A172 (cell line): ENCODE data around the gene DCD. TPM values are rescaled to one million over a fixed set of nuclear protein-coding genes. Genes with fewer than 3 reads are reported as not detected.

Experiments
- DNase-seq: peaks from one replicate; pipeline ENCODE4 v3.0.0-alpha.2; 2015; ENCODE audit warnings: low spot score
- total RNA-seq: library from RNA; depleted of rRNA; stranded (reverse); fragments of >200 nt; shearing (Covaris generic); gene quantifications from 2 replicates; pipeline ENCODE4 v1.2.3, GENCODE V29; 2014; rRNA removed

DCD gene
- total RNA-seq, 1 experiment from 2014 or later = not detected

DNA sequence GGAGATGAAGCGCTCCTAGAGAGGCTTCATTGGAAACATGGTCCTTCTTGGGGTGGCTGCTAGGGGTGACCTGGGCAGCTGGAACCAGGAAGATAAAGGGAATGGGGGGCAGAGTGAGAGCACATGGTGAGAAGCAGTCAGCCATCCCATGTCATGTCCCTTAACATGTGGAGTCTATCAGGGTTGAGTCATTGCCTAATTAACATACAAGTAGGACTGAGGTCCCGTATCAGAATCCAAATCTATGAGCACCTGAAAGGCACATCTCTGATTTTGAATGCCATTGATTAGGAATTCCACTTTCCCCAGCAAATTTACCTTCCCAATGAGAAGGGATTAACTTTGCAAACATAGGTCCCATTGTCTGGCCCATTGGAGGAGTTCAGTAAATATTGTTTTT is 39.4 kb downstream of the DCD start:
- DNase-seq = no peak

DNA sequence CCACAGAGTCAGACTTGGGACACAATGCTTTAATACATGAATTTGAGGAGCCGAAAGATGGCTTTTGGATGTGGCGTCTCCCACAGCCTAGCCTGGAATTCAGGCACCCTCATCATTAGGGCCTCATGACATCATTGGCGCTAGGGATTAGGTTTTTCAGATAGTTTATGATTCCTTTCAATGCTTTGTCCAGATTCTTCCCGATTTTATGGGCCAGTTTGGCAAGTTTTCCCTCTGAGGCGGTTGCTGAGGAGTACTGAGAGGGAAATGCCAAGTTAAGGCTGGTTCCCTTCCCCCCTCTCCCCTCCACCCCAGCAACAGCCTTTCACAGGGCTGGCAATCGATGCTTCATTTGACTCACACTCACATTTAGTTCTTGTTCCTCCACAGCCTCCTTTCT is 40.0 kb downstream of the DCD start:
- DNase-seq = no peak

DNA sequence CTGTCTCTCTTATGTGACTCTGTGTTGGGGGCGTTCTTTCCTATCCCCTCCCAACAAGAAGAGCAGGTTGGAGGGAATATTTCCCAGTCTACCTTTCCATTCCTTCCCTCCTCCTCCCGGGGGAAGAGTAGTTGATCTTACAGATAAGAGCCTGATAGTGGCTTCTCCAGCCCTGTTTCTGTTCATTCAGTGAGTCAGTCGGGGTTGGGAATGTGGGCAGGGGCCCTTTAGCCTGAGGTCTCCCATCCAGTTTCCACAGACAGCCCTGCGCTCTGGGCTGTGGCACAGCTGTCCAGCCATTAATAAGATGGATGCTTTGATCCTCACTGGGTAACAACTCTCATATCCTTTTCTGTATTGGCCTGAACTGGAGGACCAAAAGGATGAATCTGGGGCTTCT is 41.6 kb downstream of the DCD start:
- no peak for DNase-seq

DNA sequence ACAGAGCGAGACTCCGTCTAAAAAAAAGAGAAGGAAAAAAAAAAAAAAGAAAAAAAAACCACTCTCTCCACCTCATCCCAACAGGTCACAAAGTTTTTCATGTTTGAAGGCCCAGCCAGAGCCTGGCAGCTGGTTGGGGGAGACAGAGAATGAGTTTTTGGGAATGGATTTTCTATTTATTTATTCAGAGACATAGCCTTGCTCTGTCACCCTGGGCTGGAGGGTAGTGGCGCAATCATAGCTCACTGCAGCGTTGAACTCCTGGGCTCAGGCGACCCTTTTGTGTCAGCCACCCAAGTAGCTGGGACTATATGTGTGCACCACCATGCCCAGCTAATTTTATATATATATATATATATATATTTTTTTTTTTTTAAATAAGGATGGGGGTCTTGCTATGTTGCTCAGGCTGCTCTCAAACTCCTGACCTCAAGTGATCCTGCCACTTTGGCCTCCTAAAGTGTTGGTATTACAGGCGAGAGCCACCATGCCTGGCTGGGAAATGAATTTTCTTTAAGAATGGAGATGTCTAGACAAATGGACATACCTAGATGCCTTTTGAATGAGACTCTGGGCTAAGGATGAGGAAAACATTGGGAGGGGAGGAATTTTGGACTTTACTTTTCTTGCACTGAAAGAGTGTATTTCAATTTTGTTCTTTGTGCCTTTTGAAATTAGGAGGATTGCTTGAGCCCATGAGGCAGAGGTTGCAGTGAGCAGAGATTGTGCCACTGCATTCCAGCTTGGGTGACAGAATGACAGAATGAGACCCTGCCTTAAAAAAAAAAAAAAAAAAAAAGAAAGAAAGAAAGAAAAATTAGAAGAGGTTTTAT is 42.8 kb downstream of the DCD start:
- DNase-seq = no peak

DNA sequence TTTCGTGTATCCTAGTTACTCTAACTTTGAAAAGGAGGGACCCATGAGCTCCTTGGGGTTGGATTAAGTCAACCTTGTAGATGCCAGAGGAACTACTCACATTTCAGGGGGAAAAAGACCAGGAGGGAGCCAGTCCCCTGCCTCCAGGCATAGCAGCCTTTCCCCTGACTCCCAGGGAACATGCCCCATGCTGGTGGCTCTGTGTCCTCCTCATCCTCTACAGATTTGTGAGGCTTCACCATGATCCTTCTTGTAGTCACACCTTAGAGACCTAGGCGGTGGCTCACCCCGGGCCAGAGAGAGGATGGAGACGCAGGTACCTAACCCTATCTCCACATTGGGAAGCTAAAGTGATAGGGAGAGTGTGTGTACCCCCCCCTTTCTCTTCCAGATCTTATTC is 43.7 kb downstream of the DCD start:
- no peak for DNase-seq

DNA sequence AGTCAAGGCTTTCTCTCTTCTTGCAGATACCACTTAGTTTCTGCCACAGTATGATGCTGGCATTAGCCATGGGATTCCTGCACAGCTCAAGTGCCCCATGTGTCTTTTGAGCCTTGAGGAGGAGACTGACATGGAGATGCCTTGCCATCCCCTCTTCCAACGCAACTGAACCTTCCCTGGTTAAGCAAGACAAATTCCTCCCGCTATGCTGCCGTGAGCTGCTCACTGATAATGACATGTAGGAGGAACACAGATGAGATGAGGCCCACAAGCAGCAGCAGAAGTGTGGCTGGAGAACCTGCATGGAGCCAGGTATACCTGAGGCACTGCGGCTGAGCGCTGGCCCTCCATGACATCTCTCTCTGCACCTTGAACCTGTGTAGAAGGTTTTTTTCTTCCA is 44.3 kb downstream of the DCD start:
- DNase-seq = no peak

DNA sequence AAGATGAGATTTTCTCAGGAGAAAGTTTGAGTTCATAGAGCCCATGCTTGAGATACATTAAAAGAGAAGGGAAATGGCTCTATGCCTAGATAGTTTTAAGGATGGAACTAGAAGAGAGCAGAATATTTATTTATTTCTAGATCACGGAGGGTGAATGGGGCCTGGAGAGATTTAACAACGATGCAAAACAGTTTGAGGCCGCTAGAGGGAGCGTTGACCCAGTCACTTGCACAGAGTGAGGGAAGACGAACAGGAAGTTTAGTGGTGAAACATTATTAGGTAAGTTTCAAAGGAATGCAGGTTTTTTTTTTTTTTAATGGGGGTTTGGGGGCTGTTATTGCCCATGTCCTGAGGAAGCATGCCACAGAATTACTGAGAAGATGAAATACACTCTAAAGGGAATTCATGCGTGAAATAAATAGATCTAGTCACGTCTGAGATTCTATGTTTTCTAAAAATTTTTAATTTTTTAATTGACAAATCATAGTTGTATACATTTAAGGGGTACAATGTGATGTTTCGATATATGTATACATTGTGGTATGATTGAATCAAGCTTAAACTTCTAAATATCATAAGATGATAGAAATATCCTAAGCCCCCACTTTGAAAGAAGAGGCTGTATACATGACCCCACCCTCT is 44.9 kb downstream of the DCD start:
- DNase-seq = peak; percentile 79

DNA sequence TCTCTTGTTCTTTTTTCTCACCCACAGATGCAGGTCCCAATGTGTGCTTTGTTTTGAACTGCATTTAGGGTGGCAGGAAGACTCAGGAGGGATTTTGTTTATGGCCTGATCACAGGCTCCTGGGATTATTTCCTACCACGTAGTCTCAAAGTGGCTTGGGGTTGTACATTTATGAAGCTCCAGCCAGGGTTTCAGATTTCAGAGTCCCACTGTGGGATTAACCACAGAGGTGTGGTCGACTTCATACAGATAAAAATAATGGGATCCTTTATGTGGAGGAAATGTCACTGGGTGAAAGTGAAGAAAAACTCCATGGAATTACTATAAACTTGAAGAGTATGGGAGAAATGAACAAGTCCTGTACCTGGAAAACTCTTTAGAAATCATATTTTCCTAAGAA is 45.5 kb downstream of the DCD start:
- no peak for DNase-seq

DNA sequence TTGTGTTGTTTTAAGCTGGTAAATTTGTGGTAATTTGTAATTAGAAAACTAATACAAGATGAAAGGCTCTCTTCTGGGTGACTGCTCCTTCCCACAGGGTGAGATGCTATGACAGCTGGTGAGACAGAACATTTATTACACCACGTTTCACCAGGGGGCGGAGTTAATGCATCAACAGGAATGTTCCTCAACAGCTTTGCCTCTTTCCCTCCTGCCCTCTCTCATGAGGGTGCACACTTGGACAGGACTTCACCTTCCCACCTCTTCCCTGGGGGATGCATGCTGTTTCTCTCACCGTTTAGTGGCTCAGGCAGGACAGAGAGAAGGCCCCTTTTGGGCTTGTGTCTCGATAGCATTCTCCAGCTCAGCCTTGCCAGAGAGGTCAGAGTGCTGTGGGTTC is 46.3 kb downstream of the DCD start:
- peak; percentile 21 for DNase-seq

DNA sequence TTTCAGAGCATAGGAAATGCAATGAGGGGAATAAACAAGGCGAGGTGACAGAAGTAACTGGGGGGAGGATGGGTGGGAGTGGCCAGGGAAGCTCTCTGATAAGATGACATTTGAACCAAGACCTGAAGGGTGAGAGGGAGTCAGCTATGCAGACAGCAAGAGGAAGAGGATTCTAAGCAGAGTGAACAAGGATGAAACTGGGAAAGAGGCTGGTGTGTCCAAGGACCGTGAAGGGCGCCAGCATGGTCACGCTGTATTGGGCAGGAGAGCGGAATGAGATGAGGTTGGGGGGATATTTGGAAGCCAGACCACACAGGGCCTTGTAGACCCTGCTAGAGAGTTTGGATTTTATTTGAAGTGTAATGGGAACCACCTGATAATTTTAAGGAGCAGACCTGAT is 49.2 kb downstream of the DCD start:
- DNase-seq = no peak

DNA sequence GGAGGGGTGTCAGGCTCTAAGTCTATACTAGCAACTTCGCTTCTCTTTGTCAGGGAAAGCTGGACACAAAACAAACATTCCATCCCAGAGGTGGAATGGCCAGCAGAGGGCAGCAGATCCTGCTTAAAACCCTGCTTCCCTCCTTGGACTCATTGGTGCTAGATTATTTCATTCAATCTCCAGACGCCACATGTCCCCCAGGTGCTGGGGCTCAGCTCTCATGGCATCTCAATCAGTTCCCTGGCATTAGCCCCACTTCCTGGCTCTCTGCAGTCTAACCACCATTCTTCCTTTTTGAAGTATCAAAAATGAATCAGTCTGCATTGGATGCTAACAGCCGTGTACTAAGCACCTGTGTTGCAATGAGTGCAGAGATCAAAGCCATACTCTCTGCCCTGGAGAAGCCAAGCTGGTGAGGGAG is 51.6 kb downstream of the DCD start:
- DNase-seq = peak; percentile 60

DNA sequence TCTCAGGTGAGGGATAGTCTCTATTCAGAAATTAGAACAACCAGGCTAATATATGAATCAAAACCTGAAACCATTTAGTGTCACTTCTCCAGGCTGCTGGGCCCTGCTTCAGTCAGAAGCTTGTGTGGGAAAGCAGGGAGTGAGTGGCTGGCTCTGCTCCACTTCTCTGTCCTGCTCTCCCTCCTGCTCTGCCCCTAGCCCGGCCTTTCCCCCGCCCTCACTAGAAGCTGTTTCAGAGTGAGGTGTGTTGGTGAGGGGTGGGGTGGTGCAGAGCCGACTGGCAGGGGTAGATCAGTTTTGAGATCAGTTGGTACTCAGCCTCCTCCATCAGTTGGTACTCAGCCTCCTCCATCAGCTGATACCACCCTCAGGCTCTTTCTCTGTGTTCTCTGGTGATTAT is 52.7 kb downstream of the DCD start:
- no peak for DNase-seq

Other genes starting within 250 kb of the DCD start
- gene ITGA5, start 229.1 kb downstream of the DCD start, total RNA-seq = 215 and 219 TPM in 2 replicates
- not detected in 2 replicates for gene GTSF1, start 174.8 kb downstream of the DCD start, total RNA-seq
- gene NCKAP1L, start 150.6 kb downstream of the DCD start, total RNA-seq = not detected in 2 replicates
- gene PDE1B, start 98.8 kb downstream of the DCD start, total RNA-seq = 0.10 TPM in 1 of 2 replicates, not detected in the other
- gene PPP1R1A, start 59.7 kb downstream of the DCD start, total RNA-seq = not detected in 2 replicates
- not detected in 2 replicates for gene LACRT, start 13.5 kb downstream of the DCD start, total RNA-seq
- gene MUCL1, start 206.2 kb upstream of the DCD start, total RNA-seq = not detected in 2 replicates